HG03280 (cell line): ENCODE data around the gene EIF4G3.
"Not testable (repeated sequence)": the region's sequence is repeated elsewhere in the genome, so short reads cannot be mapped to it uniquely, and the experiment has no call there.

ENCODE experiments used
- ATAC-seq: cut with Tn5 transposase; IDR thresholded peaks from one replicate; pipeline ENCODE4 v1.9.1; 2021; ENCODE audit warnings: mild to moderate bottlenecking, moderate library complexity; ENCODE audit not compliant: unreplicated experiment

Gene EIF4G3

GRCh38 chr1:20891091-20891490 is 285.6 kb downstream of the EIF4G3 start:
- ATAC-seq, result no peak

GRCh38 chr1:20887246-20887645 is 289.5 kb downstream of the EIF4G3 start:
- ATAC-seq, result no peak

DNA sequence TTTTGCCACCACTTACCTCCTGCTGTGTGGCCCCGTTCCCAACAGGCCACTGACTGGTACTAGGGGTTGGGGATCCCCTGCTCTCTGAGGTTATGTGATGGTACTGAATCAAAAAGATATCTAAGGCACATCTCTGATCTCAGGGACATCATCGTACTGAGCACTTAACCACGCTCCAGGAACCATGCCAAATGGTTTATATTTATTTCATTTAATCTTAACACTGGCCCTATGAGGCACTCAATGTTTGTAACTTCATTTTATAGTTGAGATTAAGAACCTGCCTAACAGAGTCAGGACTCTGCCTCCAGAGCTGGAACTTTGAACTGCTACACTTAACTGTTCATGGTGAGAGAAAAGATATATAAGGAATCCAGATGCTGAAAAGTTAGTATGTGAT is 291.6 kb downstream of the EIF4G3 start:
- no peak for ATAC-seq

GRCh38 chr1:20884513-20884912 is 292.2 kb downstream of the EIF4G3 start:
- no peak for ATAC-seq

DNA sequence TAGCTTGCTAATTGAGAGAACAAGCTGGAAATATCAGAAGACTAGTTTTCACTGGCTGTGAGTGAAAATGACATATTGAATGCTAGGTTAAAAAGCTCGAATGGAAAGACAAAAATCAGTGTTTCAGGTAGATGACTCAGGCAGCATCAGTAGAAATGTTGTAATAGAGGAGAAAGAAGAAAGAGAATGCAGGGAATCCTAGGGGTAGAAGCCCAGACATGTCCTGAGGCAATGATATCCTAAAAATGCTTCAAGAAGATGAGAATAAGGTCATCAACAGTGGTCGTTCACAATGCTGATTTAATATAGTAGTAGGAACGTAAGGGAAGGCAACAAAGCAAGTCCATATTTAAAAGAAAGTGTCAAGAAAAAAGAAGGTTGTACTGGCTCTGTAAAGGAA is 292.9 kb downstream of the EIF4G3 start:
- no peak for ATAC-seq

DNA sequence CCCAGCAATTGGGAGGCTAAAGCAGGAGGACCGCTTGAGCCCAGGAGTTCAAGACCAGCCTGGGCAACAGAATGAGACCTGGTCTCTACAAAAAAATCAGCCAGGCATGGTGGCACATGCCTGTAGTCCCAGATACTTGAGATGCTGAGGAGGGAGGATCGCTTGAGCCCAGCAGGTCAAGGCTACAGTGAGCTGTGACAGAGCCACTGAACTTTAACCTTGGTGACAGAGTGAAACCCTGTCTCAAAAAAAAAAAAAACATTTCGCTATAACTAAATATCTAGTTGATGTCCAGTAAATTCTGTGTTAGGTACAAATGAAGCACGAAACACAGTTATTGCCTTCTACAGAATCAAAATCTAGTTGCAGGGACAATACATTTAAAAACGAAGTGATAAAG is 293.9 kb downstream of the EIF4G3 start:
- ATAC-seq, result no peak

- ATAC-seq, result no peak
Measured at GRCh38 chr1:20878799-20879198, 297.9 kb downstream of the EIF4G3 start.

DNA sequence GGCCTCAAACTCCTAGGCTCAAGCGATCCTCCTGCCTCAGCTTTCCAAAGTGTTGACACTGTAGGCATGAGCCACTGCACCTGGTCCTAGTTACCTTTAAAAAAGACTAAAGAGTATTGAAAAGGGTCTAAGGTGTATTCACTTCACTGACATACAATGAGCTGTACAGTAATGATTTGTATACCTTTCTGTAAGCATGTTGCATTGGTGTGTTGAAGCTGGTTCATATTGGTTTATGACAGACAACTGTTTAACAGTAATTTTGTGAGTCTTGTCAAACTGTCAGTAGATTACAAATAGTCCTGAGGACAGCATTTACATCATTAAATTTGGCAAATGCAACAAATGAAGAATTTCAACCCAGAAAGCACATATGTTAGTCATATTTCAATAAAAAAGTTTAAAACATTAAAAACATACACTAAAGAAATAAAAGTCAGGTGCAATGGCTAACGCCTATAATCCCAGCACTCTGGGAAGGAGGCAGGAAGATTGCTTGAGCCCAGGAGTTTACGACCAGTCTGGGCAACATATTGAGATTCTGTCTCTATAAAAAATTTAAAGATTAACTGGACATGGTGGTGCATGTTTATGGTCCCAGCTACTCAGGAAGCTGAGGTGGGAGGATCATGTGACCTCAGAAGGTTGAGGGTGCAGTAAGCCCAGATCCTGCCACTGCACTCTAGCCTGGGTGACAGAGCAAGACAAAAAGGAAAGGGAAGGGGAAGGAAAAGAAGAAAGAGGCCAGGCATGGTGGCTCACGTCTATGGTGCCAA is 301.3 kb downstream of the EIF4G3 start:
- no peak for ATAC-seq

DNA sequence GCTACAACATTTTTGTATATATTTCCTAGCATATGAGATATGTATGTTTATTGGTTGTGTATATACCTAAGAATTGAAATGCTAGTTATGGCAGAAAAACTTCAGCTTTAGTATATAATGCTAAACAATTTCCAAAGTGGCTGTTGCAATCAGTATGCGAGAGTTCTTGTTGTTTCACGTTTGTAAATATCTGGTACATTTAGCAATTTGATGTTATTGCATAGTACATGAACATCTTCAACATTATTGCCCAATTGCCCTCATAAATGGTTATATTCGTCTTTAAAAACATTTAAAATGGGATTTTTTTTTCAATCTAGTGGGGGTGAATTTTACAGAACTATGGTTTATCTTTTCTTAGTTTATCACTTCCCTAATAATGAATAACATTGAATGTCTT is 303.4 kb downstream of the EIF4G3 start:
- ATAC-seq, result no peak

DNA sequence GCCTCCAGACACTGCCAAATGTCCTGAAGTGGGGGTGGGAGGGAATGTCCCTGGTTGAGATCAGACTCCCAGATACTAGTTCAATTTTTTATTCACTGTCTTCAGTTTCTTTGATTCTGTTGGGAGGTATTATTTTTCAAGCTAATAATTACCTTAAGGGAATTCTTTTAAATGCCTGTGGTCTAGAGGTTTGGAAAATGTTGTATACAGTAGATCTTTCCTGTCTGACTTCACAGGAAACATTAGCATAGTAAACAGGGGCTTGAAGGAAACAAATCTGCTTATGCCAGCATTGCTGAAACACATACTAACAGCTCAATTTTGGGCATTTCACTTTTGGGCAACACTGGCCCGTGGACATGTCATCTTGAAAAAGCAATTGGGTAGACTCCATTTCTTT is 305.3 kb downstream of the EIF4G3 start:
- ATAC-seq, result no peak

- no peak for ATAC-seq
Measured at GRCh38 chr1:20870718-20871117, 306.0 kb downstream of the EIF4G3 start.

DNA sequence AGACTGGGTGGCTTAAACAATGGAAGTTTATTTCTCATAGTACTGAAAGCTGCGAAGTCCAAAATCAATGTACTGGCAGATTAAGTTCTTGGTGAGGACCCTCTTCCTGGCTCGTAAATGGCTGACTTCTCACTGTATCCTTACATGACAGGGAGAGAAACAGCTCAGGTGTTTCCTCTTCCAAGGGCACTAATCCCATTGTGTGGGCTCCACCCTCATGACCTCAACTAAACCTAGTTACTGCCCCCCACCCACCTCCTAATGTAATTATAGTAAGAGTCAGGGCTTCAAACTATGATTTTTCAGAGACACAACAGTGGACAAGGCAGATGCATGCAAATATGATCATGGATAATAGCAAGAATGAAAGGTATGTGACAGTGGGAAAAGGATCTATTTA is 308.4 kb downstream of the EIF4G3 start:
- ATAC-seq, result no peak

DNA sequence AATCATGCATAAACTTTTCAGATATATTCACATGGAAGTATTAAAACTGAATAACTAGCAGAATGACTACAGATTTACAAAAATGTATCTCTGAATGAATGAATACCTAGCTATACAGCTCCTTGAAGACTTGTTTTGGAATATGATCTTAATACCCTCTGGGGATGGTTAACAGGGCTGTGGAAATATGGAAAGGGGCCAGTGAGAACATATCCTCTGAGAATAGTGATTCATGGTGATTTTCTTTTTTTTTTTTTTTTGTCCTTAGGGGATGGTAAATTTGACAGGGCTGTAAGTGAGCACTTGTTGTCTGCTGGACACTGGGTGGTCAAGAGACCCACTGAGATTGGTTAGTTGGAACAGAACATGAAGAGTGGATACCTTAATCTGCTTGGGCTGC is 308.9 kb downstream of the EIF4G3 start:
- no peak for ATAC-seq

- no peak for ATAC-seq
Measured at GRCh38 chr1:20867062-20867461, 309.6 kb downstream of the EIF4G3 start.

GRCh38 chr1:20865001-20865400 is 311.7 kb downstream of the EIF4G3 start:
- no peak for ATAC-seq

DNA sequence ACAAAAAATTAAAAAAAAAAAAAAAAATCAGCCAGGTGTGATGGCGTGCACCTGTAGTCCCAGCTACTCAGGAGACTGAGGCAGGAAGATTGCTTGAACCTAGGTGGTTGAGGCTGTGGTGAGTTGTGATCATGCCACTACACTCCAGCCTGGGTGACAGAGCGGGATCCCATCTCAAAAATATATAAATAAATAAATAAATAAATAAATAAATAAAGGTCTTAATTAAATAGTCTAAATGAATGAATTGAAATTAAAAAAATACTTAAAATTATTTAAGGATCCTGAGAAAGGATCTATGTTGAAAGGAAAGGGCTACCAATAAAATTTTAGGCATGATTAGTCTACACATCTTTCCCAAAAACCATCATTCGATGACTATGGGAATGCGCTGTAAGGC is 322.2 kb downstream of the EIF4G3 start:
- no peak for ATAC-seq

- not testable (repeated sequence) for ATAC-seq
Measured at GRCh38 chr1:20851791-20852190, 324.9 kb downstream of the EIF4G3 start.

DNA sequence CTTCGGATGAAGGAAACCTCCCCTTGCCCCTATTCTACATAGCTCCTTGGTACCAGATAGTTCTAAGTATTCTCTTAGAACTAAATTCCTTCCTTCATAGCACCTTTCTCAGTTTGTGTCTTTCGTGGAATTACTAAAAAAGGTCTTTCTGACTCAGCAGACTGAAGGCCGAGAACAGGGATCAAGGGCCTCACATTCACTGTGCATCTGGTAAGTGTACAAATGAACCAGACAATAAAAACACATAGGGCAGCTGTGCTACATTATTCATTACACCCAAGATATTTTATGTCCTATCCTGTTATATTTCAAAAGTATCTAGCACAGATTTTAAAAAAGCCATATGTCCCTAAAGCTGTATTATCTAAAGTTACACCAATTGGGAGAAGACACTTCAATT is 326.7 kb downstream of the EIF4G3 start:
- ATAC-seq, result no peak

DNA sequence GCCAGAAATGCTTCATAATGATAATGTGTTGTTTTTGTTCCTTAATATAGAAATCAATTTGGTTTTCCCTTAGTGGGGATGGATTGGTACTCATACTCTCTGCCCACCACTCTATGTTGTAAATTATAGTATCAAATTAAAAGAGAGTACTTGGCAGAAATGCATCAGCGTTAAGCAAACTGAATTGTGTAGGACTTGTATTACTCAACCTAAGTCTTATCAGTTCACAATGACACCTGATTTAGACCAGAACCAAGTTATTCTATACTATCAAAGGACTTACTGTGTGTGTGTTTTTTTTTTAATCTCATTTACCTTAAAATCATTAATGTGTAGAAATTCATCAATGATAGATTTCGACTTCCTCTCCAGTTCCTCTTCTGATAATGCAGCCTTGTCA is 327.6 kb downstream of the EIF4G3 start:
- no peak for ATAC-seq

GRCh38 chr1:20848162-20848561 is 328.5 kb downstream of the EIF4G3 start:
- ATAC-seq, result no peak

DNA sequence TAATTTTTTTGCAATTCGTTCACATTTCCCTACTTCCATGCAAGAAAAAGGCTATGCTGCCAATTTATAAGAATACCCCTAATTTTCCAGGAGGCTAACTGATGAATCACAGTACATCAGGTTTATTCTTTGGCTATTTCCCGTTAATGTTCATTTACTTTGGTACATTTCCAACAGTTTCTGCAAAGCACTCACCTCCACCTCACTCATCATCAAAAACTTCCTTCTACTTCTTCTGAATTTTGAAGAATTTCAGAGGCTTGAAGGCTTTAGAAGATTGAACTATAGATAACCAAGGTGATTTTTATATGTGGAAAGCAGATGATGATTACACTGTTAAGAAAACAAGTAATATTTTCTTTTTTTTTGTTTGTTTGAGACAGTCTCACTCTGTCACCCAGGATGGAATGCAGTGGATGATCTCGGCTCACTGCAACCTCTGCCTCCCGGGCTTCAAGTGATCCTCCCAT is 329.1 kb downstream of the EIF4G3 start:
- ATAC-seq, result no peak

- no peak for ATAC-seq
Measured at GRCh38 chr1:20846461-20847374, 330.0 kb downstream of the EIF4G3 start.
